OCI-LY7 (cell line): ENCODE data around the gene SEMA6B.

Experiments
- EZH2phosphoT487 ChIP-seq: fragments of 200-600 bp; sonication (generic); IDR thresholded peaks from 2 replicates; pipeline ENCODE4 v1.6.1; 2018; ENCODE audit warnings: low read depth, borderline replicate concordance, mild to moderate bottlenecking, mixed run types, antibody characterized with exemption, low read length, moderate library complexity, mixed read lengths
- TF ChIP-seq, protein P1 (sequence below): fragments of 200-600 bp; sonication (generic); conservative IDR thresholded peaks from 2 replicates; pipeline ENCODE4 v1.5.1; 2014; ENCODE audit warnings: mild to moderate bottlenecking, antibody characterized with exemption, low read length, moderate library complexity, mixed read lengths

DNA sequence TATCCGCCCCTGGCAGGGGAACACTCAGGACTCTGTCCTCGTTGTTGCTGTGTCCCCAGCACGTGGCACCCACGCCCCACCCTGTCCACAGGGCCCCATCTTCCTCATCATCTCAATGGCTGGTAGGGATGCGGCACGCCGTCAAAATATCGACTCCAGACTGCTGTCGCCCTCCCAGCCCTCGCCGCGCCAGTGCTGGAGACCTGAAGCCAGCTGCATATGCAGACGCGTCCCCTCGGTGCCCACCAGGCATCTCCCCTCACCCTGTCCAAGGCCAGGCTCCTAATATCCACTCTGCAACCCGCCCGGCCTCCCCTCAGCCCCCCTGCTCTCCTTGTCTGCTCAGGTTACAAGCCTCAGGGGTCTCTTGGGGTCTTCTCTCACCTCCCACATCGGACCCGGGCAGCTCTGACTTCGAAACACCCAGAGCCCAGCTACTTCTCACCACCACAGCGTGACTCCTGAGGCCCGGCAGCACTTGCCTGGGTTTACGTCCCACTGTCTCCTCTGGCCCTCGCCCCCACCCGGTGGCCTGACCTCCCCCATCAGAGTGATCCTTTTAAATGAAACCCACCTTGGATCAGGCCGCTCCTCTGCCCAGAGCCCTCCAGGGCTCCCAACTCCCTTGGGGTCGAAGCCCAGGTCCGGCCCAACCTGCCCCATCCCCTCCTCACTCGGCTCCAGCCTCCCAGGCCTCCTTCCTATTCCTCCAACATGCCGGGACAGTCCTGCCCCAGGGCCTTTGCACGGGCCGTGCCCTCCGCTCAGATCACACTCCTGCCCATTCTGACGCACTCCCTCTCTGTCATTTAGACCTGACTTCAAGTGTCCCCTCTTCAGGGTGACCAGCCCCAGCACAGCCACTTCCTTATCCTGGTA, 53.7 kb downstream of the SEMA6B start:
- TF ChIP-seq, protein P1, sequence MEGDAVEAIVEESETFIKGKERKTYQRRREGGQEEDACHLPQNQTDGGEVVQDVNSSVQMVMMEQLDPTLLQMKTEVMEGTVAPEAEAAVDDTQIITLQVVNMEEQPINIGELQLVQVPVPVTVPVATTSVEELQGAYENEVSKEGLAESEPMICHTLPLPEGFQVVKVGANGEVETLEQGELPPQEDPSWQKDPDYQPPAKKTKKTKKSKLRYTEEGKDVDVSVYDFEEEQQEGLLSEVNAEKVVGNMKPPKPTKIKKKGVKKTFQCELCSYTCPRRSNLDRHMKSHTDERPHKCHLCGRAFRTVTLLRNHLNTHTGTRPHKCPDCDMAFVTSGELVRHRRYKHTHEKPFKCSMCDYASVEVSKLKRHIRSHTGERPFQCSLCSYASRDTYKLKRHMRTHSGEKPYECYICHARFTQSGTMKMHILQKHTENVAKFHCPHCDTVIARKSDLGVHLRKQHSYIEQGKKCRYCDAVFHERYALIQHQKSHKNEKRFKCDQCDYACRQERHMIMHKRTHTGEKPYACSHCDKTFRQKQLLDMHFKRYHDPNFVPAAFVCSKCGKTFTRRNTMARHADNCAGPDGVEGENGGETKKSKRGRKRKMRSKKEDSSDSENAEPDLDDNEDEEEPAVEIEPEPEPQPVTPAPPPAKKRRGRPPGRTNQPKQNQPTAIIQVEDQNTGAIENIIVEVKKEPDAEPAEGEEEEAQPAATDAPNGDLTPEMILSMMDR = no peak
- TF ChIP-seq EZH2phosphoT487 = no peak
